Measurements from ENCODE around the gene LKAAEAR1.

Gene LKAAEAR1

DNA sequence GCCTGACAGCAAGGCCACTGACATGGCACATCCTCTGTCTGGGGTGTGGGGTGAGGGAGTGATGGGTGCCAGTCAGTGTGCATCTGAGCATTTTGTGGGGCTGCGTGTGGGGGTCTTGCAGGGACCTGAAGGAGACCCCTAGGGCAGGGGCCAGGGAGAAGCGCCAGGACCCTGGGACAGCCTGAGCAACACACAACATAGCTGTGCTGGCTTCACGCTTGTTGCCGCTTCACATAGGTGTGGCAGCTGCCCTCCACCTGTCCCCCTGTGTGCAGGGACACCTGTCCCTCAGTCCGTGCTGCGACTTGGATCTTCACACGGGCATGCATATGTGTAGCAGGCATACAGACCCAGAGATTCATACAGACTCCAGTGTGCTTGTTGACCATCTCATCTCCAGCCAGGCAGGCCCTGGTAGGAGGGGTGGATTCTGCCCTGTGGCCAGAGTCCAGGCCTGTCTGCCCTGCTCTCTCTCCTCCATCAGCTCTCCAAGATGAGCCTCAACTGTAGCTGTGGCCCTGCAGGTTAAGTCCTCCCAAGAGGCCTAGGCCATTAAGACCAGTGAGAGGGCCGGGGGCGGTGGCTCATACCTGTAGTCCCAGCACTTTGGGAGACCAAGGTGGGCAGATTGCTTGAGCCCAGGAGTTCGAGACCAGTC, 26.3 kb upstream of the LKAAEAR1 start:
- no peak for DNase-seq

DNA sequence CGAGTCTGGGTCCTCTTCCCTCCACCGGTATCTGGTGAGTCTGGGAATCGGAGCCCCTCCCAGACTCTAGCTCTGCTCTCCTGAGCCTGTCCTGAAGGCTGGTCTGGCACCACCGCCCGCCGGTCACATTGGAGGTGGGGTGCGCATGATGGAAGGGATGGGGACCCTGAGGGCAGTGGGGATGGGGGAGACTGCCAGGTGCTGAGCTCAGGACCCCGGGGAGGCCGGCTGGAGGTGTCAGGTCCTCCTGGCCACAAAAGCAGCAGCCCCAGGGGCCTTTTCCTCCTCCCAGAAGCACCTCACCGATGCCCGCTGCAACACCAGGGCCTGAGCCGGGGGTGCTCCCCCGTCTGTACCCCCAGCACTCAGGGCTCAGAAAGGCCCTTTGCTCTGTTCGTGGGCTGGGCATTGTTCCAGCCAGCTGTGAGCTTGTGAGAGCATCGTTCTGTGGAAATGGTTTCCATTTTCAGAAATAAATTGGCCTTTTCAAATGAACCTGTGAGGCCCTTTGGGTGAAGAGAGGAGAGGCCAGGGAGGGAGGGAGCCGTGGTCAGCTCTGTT, 25.7 kb upstream of the LKAAEAR1 start:
- no peak for DNase-seq

DNA sequence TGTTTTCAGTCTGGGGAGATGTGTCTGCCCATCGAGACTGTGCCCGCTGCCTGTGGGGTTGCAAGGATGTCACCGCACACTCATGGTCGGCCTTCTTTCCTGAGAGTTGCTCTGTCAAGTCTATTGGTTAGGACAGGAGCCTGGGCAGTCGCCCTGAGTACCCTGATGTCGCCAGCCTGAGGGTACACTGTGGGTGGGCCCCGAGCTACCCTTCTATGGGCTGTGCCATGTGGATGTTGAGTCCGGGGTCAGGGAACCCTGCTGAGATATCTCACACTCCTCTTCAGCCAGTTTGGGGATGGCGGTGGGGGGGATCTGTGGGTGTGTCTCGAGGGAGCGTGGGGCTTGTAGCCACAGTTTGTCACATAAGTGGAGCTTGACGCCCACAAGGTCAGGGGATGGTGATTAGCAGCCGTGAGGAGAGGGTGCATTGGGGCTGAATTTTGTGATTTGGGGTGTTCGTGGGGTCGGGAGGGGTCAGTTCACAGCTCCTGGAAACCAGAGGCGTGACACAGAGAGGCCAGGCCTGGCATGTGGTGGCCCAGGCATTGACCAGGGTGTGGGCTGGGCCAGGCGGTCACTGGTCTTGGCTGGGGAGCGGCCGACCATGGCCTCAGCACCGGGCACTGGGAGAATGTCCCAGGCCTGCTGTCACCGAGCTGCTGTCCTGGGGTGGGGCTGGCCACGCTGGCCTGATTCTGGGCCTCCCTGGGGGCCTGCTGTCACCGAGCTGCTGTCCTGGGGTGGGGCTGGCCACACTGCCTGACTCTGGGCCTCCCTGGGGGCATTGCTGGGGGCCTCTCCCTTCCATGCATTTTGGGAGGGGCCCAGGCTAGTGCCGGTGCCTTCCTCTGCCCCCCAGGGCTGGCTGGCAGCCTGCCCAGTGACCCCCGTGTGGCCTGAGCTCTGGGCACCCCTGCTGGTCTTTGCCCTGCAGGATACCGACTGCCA, 24.8 kb upstream of the LKAAEAR1 start:
- DNase-seq: no peak

DNA sequence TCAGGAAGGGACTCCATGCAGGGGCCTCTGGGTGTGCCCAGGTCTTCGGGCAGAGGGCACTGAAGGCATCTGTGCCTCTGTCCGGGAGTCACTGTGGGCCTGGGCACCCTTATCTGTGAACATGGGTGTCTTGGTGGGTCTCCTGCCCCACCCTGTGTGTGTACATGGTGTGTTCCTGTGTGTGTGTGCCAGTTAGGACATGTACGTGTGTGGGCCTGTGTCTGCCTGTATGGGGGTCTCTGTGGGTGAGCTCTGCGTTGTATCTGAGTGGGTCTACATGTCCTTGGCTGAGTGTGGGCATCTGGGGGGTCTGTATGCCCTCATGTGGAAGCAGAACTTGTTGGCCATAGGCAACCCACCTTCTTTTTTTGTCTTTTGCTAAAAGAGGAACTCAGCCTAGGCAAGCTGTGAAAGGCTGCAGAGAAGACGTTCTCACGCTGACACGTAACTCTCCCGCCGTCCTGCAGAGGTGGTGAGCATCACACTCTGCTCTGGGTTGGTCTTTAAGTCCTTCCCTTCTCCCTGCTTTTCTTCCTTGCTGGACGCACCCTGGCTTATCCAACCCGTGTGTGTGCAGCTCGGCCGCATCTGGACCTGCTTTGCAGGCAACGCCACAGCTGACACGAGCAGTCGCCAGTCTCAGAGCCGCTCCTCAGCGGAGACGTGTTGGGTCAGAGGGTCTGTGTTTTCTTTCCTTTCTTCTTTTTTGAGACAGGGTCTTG, 23.7 kb upstream of the LKAAEAR1 start:
- DNase-seq: no peak

DNA sequence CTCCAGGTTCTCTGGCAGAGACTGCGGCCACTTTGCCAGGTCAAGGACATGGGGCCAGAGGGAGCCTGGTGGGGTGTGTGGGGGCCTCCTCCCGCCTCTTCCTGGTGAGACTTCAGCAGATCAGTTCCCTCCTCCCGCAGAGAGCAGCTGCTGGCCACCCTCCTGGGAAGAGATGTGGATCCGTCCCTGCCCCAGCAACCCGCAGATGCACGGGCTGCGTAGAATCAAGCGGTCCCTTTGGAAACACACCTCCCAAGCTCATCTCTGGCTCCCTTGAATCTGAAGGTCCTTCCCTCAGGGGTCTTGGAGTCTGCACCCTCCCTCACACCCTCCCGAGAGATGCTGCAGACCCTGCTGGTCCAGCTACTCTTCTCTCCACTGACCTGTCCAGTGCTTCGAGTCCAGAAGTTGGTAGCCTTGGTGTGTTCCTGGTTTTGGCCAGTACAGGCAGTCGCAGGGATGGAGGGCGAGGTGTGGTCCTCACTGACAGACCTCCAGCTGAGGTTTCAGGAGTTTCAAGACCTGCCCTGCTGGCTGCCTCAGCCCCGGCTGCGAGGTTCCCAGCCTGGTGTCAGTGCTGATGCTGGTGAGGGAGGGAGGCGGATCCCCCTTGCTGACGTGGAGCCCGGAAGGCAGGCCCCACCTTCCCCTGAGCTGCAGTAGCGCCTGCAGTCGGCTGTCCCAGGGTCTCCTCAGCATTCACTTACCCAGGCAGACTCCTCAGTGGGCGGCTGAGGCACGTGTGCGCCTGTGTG, 23.0 kb upstream of the LKAAEAR1 start, which contains the start of gene NPBWR2:
TSS of gene NPBWR2 (minus strand) at position 585 of the 755 bp plus-strand sequence. CDS start 734 bp downstream, outside the sequence.
- no peak for DNase-seq

DNA sequence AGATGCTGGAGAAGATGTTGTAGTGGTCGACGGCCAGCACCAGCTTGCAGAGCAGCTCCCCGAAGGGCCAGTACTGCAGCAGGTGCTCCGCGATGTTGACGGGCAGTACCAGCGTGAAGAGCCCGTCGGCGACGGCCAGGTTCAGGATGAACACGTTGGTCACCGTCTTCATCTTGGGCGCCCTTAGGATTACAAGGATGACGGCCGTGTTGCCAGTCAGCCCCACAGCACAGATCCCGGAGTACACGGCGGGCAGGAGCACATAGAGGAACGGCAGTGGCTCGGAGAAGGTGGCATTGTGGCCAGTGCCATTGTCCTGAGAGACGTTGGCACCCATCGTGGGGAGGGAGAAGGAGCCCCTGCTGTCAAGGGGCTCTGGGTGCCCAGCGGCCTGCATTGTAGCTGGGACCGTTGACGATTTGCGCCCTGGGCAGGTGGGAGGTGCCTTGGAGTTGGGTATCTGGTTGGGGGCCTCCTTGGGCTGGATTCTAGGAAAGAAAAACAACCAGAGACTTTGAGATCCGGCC, 22.3 kb upstream of the LKAAEAR1 start:
- no peak for DNase-seq

DNA sequence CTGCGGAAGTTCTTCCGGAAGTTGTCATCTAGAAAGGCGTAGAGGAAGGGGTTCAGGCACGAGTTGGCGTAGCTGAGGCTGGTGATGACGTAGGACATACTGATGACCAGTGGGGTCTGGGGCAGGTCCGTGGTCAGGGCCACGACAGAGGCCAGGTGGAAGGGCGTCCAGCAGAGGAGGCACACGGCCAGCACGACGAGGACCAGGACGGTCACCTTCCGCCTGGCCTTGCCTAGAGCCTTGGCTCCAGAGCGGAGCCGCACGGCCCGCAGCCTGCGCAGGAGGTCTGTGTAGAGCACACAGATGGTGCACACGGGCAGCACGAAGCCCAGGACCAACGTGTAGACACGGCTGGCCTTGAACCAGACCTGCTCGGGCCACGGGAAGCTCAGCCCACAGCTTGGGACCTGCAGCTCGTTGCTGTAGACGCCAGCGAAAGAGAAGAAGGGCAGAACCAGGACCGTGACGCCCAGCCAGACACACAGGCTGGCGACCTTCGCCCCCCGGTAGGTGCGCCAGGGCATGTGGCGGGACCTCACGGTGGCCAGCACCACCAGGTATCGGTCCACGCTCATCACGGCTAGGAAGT, 21.7 kb upstream of the LKAAEAR1 start:
- no peak for DNase-seq

DNA sequence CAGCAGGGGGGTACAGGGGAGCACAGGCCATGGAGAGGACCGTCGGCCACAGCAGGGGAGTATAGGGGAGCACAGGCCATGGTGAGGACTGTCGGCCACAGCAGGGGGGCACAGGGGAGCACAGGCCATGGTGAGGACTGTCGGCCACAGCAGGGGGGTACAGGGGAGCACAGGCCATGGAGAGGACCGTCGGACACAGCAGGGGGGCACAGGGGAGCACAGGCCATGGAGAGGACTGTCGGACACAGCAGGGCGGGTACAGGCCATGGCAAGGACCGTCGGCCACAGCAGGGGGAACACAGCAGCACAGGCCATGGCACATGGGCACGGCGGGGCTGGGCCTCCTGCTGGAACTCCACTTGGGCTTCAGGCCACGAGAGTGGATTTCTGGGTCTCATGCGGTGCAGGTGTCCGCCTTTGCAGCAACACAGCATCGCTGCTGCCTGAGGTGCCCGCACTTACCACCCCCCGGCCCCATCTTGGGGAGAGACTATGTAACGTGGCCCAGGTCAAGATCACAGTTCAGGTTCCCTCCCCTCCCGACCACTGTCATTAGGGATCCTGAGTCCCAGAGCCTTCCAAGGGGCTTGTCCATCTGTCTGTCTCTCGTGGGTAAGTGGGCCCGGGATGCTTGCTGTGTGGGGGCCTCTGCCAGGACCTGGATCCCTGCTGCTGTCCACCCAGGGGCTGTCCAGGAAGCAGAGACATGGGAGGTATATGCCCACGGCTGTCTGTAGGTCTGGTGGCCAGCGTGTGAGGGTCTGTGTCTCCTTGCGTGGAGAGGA, 20.7 kb upstream of the LKAAEAR1 start:
- no peak for DNase-seq

DNA sequence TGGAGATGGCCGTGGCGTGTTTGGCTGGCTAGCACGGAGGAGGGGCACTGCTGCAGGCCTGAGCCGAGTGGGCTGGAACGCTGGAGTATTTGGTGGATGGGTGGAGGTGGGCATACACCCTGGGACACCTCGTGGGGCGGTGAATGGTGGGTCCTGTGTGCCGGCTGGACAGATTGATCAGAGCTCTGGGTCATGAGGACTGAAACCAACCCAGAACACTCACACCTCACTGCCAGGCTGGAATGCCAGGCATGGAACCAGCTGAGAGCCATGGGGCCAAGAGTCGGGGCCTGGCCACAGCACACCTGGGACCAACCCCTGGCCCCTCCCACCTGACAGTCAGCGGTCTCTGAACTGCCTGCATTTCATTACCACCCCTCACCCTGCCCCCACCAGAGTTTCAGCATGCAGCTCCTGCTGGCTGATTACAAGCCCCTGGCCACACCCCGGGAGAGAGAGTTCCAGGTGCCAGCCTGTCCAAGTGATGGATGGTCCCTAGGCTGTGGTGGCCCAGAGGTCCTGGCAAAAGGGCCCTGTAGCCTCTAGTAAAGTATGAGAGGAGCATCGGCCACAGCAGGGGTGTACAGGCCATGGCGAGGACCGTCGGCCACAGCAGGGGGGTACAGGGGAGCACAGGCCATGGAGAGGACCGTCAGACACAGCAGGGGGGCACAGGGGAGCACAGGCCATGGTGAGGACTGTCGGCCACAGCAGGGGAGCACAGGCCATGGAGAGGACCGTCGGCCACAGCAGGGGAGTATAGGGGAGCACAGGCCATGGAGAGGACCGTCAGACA, 19.9 kb upstream of the LKAAEAR1 start:
- no peak for DNase-seq

DNA sequence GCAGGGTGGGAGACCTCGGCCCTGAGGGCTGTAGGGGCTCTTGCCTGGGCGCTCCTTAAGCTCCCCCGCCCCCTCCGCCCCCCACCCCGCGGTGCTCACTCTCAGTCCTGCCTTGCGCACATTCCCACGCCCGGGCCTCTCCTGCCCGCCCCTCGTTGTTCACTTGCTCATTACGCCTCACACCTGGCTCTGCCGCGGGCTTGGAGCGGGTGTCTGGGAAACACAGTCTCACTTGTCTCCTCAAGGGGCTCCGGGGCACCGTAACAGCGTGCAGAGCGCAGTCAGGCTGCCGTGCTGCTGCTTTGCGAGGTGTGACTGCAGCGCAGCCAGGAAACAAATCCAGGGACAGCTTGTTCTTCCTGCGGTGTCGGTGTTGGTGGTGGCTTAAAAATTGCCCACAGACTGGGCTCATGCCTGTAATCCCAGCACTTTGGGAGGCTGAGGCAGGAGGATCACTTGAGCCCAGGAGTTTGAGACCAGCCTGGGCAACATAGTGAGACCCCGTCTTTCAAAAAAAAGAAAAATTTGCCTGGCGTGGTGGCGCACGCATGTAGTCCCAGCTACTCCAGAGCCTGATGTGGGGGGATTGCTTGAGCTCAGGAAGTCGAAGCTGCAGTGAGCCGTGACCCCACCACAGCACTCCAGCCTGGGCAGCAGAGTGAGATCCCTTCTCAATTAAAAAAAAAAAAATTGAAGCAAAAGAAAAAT, 18.6 kb upstream of the LKAAEAR1 start:
- peak; percentile 40 for DNase-seq

DNA sequence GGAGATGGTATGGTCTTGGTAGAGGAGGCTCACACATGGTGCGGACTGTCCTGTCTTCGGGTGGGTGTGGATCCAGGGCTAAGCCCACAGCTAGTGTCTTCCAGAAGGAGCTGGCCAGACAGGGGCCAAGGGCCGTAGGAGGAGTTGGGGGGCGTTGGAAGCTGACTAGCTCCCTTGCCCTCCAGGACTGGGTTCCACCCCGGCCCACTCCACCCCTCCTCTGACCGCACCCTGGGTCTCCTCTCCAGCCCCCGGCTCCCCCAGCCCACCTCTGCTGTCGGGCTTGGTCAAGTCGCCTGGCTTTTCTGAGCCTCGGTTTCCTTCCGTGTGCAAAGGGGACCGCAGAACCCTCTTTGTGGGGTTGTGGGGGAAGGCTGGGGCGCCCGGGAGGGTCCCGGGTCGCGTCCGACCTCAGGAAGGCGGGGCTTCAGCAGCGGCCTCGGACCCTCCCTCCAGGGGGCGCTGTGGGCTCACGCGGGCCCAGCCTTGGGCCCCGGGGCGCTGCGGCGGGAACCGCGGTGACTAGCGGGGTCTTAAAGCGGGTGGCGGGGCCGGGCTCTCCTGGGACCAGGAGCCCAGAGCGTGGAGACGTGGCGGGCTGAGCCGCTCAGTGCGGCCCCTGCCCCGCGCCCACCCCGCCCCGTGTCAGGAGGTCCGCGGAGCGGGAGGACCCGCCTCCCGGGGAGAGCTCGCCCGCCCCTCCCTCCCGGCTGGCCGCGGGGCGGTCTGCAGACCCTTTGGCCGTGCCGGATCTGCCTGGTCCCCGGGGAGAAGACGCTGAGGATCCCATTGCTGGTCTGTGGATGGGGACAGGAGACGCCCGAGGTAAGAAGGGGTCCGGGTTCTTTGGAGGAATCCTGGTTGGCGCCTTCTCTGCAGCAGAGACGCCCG, 17.8 kb upstream of the LKAAEAR1 start:
- DNase-seq: no peak

DNA sequence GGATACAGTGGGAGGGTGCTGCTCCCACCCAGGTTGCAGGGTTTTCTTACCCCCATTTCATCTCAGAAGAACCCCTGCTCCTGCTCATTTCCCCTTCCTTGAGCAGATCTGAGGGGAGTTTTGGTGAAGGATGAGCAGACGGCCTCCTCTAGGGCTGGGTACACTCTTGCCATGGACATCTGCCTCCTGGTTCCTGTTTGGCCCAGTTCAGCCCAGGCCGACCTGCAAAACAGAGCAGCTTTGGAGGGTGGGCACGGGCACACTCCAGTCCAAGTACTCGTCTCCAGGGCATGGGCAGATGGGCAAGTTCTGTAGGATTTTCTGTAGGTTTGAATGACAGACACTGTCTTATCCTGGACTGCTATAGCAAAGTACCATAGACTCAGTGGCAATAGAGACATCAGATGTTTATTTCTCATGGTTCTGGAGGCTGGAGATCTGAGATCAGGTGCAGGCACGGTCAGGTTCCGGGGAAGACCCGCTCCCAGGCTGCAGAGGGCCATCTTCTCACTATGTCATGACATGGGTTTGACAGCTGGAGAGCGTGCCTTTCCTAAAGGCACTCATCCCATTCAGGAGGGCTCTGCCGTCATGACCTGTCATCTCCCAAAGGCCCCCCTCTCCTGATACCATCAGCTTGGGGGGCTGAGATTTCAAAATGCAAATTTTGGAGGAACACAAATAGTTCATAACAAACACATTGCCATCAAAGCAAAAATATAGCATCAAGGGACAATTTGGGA, 16.9 kb upstream of the LKAAEAR1 start:
- no peak for DNase-seq

DNA sequence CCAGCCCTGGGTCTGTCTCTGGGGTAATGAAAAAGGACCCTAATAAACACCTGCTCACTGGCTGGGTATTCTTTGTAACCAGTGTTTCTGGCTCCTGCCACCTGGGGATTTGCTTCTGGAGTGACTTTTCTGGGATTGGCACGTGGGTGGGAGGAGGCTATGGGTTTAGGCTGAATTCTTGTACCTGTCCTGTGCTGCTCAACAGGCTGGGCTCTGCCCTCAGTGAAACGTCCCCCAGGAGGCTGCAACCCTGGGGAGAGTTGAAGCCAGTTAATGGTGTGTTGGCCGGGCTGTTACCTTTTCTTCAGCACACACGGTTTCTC, 16.3 kb upstream of the LKAAEAR1 start:
- no peak for DNase-seq

DNA sequence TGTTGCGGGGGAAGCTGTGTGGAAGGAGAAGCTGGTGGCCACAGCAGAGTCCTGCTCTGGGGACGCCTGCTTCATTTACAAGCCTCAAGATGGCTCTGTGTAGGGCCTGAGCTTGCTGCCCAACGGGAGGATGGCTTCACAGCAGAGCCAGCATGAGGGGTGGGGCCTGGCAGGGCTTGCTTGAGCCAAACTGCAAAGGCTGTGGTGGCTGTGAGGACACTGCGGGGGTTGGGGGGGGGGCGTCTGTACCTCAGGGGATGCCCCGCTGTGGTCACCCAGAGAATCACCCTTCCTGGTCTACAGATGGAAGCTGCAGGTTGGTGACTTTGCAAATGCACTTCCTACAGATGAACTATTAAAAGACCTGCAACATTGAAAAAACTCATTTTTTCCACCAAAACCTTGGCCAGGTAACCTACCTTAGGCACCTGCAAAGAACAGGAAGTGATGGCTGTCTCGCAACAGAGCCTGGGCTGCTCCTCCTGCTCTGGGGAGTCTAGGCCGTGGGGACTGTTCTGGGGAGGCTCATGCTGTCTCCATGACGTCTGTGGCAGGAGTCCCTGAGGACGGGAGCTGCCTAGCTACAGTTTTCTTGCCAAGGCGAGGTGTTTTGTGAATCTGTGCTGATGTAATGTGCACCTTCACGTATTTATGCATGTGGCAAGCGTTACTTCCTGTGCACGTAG, 15.8 kb upstream of the LKAAEAR1 start:
- DNase-seq: no peak

DNA sequence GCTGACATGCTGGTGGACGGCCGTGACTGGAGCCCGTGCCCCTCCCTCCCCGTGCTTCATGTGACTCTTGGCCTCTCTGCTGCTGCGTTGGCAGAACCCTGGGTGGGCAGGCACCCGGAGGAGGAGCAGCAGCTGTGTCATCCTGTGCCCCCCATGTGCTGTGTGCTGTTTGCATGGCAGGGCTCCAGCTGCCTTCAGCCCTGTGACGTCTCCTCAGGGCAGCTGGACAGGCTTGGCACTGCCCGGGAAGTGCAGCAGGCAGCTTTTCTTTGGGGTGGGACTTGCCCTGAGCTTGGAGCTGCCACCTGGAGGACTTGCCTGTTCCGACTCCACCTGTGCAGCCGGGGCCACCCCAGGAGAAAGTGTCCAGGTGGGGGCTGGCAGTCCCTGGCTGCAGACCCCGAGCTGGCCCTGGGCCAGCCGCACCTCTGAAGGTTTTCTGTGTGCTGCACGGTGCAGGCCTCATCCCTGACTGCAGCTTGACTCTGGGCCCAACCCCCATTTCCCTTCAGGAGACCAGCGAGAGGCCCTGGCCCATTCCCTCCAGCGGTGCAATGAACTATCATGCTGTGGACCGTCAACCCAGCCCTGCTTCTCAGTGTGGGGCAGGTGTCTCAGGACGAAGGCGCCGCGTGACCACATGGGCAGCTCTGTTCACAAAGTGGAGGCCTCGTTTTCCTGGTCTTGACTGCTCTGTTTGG, 15.0 kb upstream of the LKAAEAR1 start:
- no peak for DNase-seq

DNA sequence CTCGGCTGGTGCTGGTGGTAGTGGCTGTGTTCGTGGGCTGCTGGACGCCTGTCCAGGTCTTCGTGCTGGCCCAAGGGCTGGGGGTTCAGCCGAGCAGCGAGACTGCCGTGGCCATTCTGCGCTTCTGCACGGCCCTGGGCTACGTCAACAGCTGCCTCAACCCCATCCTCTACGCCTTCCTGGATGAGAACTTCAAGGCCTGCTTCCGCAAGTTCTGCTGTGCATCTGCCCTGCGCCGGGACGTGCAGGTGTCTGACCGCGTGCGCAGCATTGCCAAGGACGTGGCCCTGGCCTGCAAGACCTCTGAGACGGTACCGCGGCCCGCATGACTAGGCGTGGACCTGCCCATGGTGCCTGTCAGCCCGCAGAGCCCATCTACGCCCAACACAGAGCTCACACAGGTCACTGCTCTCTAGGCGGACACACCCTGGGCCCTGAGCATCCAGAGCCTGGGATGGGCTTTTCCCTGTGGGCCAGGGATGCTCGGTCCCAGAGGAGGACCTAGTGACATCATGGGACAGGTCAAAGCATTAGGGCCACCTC, 14.3 kb upstream of the LKAAEAR1 start:
- no peak for DNase-seq

Data from NCI-H510A treated with DMSO at 0.1 percent for 48 hours (cell line).